Neural cell (in vitro differentiated cells): ENCODE measurements around the gene LIM2.
"Not testable (repeated sequence)": the region's sequence is repeated elsewhere in the genome, so short reads cannot be mapped to it uniquely, and the experiment has no call there.

ENCODE experiments used
- CTCF ChIP-seq: fragments of 450-650 bp; IDR thresholded peaks from 2 replicates; pipeline ENCODE4 v1.5.1; 2014; ENCODE audit warnings: antibody characterized with exemption, mild to moderate bottlenecking, moderate library complexity; ENCODE audit not compliant: poor library complexity, severe bottlenecking
- TAF1 ChIP-seq: IDR thresholded peaks from 2 replicates; pipeline ENCODE4 v1.6.1; 2012; ENCODE audit warnings: low read depth

- not testable (repeated sequence) for TF ChIP-seq CTCF, TAF1
Measured at GRCh38 chr19:51399936-51400335, 12.2 kb upstream of the LIM2 start.
